SK-N-MC (cell line): ENCODE data around the gene LRP1B.
"Not testable (repeated sequence)": the region's sequence is repeated elsewhere in the genome, so short reads cannot be mapped to it uniquely, and the experiment has no call there.

Source experiments
- DNase-seq: peaks from one replicate; pipeline ENCODE4 v3.0.0-alpha.2; 2011; ENCODE audit warnings: low read depth, low spot score
- H3K27ac ChIP-seq: fragments of 200-600 bp; sonication (generic); 2 replicates; pipeline ENCODE4 v1.5.1; 2016; ENCODE audit warnings: mixed run types
- H3K36me3 ChIP-seq: fragments of 200-600 bp; sonication (generic); 2 replicates; pipeline ENCODE4 v1.6.1; 2017; ENCODE audit warnings: antibody characterized with exemption, low read length, mixed read lengths; ENCODE audit not compliant: insufficient read depth
- H3K4me3 ChIP-seq: fragments of 200-600 bp; sonication (generic); 2 replicates; pipeline ENCODE4 v1.5.1; 2016
- H3K9ac ChIP-seq: fragments of 200-600 bp; sonication (generic); 2 replicates; pipeline ENCODE4 v1.8.0; 2017; ENCODE audit warnings: mixed run types, mixed read lengths; ENCODE audit not compliant: insufficient read length
- H3K9me3 ChIP-seq: fragments of 200-600 bp; sonication (generic); 2 replicates; pipeline ENCODE4 v1.6.1; 2017; ENCODE audit warnings: low read depth, mild to moderate bottlenecking, antibody characterized with exemption, low read length, moderate library complexity, mixed read lengths
- EZH2 ChIP-seq: fragments of 200-600 bp; sonication (generic); IDR thresholded peaks from one replicate; pipeline ENCODE4 v1.6.1; 2017; ENCODE audit warnings: antibody characterized with exemption
- FOXP2 ChIP-seq: optimal IDR thresholded peaks from 2 replicates; pipeline ENCODE3; 2011; ENCODE audit warnings: mild to moderate bottlenecking, moderate library complexity; ENCODE audit not compliant: insufficient read depth; ENCODE audit errors: extremely low read length, control extremely low read depth
- POLR2AphosphoS5 ChIP-seq: IDR thresholded peaks from 2 replicates; pipeline ENCODE4 v1.6.1; 2012; ENCODE audit warnings: mild to moderate bottlenecking, low read depth, low read length, borderline replicate concordance

Gene LRP1B

GRCh38 chr2:140567734-140568133 lies 1563.1 kb downstream of the LRP1B start:
- Histone ChIP-seq H3K36me3 (no peaks in the 10 kb centered on the region), H3K27ac (no peak overlapping the region), H3K4me3 (no peak overlapping the region), H3K9ac (no peak overlapping the region), H3K9me3 (no peaks in the 10 kb centered on the region)
- no peak for TF ChIP-seq POLR2AphosphoS5
- TF ChIP-seq FOXP2, result no peak
- TF ChIP-seq EZH2, result no peak
- no peak for DNase-seq

GRCh38 chr2:140565756-140566155 lies 1565.1 kb downstream of the LRP1B start:
- no peak overlapping the region for H3K27ac ChIP-seq
- no peaks in the 10 kb centered on the region for H3K9me3 ChIP-seq
- H3K36me3 ChIP-seq, result no peaks in the 10 kb centered on the region
- no peak for TF ChIP-seq FOXP2
- TF ChIP-seq POLR2AphosphoS5, result no peak
- TF ChIP-seq EZH2, result no peak
- H3K4me3 ChIP-seq, result no peak overlapping the region
- H3K9ac ChIP-seq, result no peak overlapping the region
- DNase-seq, result no peak

- Histone ChIP-seq H3K27ac (no peak overlapping the region), H3K4me3 (no peak overlapping the region), H3K36me3 (no peaks in the 10 kb centered on the region), H3K9ac (no peak overlapping the region), H3K9me3 (no peaks in the 10 kb centered on the region)
- no peak for TF ChIP-seq POLR2AphosphoS5
- TF ChIP-seq EZH2, result no peak
- no peak for TF ChIP-seq FOXP2
- no peak for DNase-seq
These were observed 1575.1 kb downstream of the LRP1B start for GRCh38 chr2:140555701-140556100.

DNA sequence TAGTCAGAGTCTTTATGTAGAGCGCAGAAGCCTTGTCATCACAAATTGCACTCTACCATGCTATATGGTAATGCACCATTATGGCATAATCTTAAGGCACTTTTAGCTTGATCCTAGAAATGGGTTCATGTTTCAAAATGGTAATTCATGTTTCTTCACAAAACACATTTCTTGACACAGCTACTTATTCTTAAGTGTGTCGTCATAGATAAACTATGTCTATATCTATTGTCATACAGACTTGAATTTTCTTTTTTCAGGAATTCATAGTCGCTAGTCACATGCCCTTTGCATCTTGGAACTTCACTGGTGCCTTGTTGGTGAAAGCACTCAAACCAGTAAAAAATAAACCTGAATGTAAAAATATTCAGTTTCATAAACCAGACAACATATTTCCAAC lies 1578.2 kb downstream of the LRP1B start:
- H3K9me3 ChIP-seq, result no peaks in the 10 kb centered on the region
- no peak for DNase-seq
- H3K36me3 ChIP-seq, result no peaks in the 10 kb centered on the region
- no peak overlapping the region for H3K9ac ChIP-seq
- no peak overlapping the region for H3K4me3 ChIP-seq
- H3K27ac ChIP-seq, result no peak overlapping the region
- TF ChIP-seq EZH2, result no peak
- TF ChIP-seq FOXP2, result no peak
- TF ChIP-seq POLR2AphosphoS5, result no peak

- no peak for TF ChIP-seq FOXP2
- H3K4me3 ChIP-seq, result no peak overlapping the region
- H3K27ac ChIP-seq, result no peak overlapping the region
- H3K36me3 ChIP-seq, result no peaks in the 10 kb centered on the region
- no peaks in the 10 kb centered on the region for H3K9me3 ChIP-seq
- no peak for DNase-seq
- H3K9ac ChIP-seq, result no peak overlapping the region
These were observed 1579.5 kb downstream of the LRP1B start for GRCh38 chr2:140551287-140551686.

- H3K36me3 ChIP-seq, result no peaks in the 10 kb centered on the region
- no peaks in the 10 kb centered on the region for H3K9me3 ChIP-seq
- H3K27ac ChIP-seq, result no peak overlapping the region
- no peak overlapping the region for H3K4me3 ChIP-seq
- no peak for TF ChIP-seq FOXP2
- TF ChIP-seq EZH2, result no peak
- no peak for TF ChIP-seq POLR2AphosphoS5
- DNase-seq, result no peak
- H3K9ac ChIP-seq, result no peak overlapping the region
These were observed 1580.0 kb downstream of the LRP1B start for GRCh38 chr2:140550821-140551220.

- H3K4me3 ChIP-seq, H3K36me3 ChIP-seq, DNase-seq, H3K9ac ChIP-seq, H3K9me3 ChIP-seq, H3K27ac ChIP-seq: not testable (repeated sequence)
These were observed 1586.0 kb downstream of the LRP1B start for GRCh38 chr2:140544769-140545168.

- DNase-seq, result no peak
These were observed 1588.2 kb downstream of the LRP1B start for GRCh38 chr2:140542627-140543026.

GRCh38 chr2:140539242-140539875 lies 1591.5 kb downstream of the LRP1B start:
- Histone ChIP-seq H3K9me3 (no peaks in the 10 kb centered on the region), H3K9ac (no peak overlapping the region), H3K4me3 (no peak overlapping the region), H3K36me3 (no peaks in the 10 kb centered on the region), H3K27ac (no peak overlapping the region; the same call in 1 of the 2 replicates)
- TF ChIP-seq FOXP2 (no peak), POLR2AphosphoS5 (no peak), EZH2 (no peak)
- no peak for DNase-seq

More at GRCh38 chr2:140542627-140543026, 1588.2 kb downstream of the LRP1B start:
- Histone ChIP-seq H3K9ac (no peak overlapping the region), H3K27ac (peak overlapping the region; percentile 34; the same call in 1 of the 2 replicates), H3K4me3 (no peak overlapping the region), H3K36me3 (no peaks in the 10 kb centered on the region), H3K9me3 (no peaks in the 10 kb centered on the region)
- TF ChIP-seq FOXP2 (no peak), EZH2 (no peak), POLR2AphosphoS5 (no peak)

DNA sequence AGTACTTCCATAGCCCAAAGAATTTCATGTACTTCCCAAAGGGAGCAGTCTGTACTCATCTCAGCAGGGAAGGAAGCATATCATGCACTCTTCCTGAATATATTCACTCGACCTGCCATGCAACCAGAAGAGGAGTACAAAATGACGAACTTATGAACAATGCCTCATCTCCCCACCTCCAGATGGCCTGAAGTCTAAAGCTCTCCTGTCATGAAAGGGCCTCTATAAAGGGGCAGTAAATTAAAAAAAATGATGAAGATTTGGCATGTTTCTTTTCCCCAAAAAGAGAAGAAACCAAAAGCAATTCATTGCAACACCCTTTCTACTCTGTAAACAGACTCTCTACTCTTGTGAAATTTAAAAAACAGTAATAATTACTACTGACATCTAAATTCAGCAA lies 1601.1 kb downstream of the LRP1B start:
- Histone ChIP-seq H3K36me3 (no peaks in the 10 kb centered on the region), H3K4me3 (no peak overlapping the region), H3K27ac (no peak overlapping the region), H3K9me3 (no peaks in the 10 kb centered on the region), H3K9ac (no peak overlapping the region)
- TF ChIP-seq FOXP2, result no peak
- no peak for TF ChIP-seq EZH2
- DNase-seq, result no peak
